Effector memory CD4-positive, alpha-beta T cell (primary cell): ENCODE data around the gene BNC2.

Experiments used
- DNase-seq, 3 donors: peaks; one replicate each; pipeline ENCODE4 v3.0.0-alpha.2; 2020
- H3K27ac ChIP-seq: 2 replicates; pipeline ENCODE4 v1.7.0; 2013; ENCODE audit warnings: mild to moderate bottlenecking, low read length, moderate library complexity; ENCODE audit not compliant: insufficient read depth, poor library complexity, severe bottlenecking
- H3K27me3 ChIP-seq: replicated peaks from 2 replicates; pipeline ENCODE4 v1.7.0; 2013; ENCODE audit warnings: mild to moderate bottlenecking, low read length; ENCODE audit not compliant: insufficient read depth, control insufficient read depth, poor library complexity, severe bottlenecking
- H3K36me3 ChIP-seq: 2 replicates; pipeline ENCODE4 v1.7.0; 2013; ENCODE audit warnings: mild to moderate bottlenecking, low read length, moderate library complexity; ENCODE audit not compliant: control insufficient read depth, insufficient read depth
- H3K4me1 ChIP-seq: 2 replicates; pipeline ENCODE4 v1.7.0; 2013; ENCODE audit warnings: low read length, mild to moderate bottlenecking; ENCODE audit not compliant: control insufficient read depth, insufficient read depth, poor library complexity, severe bottlenecking
- H3K4me3 ChIP-seq: 2 replicates; pipeline ENCODE4 v1.7.0; 2013; ENCODE audit warnings: low read length, low read depth, mild to moderate bottlenecking; ENCODE audit not compliant: insufficient read depth, poor library complexity, severe bottlenecking
- H3K9me3 ChIP-seq: 2 replicates; pipeline ENCODE4 v1.7.0; 2013; ENCODE audit warnings: mild to moderate bottlenecking, low read length, moderate library complexity; ENCODE audit not compliant: control insufficient read depth

BNC2 gene

GRCh38 chr9:16398691-16399090, 471.8 kb downstream of the BNC2 start:
- H3K4me1 ChIP-seq: no peaks in the 10 kb centered on the region
- no peak overlapping the region for H3K4me3 ChIP-seq
- no peak overlapping the region for H3K27ac ChIP-seq
- no peaks in the 10 kb centered on the region for H3K27me3 ChIP-seq
- no peak for DNase-seq
- H3K36me3 ChIP-seq: no peaks in the 10 kb centered on the region
- no peaks in the 10 kb centered on the region for H3K9me3 ChIP-seq

- Histone ChIP-seq H3K4me1 (no peaks in the 10 kb centered on the region), H3K4me3 (no peak overlapping the region)
These were observed 474.1 kb downstream of the BNC2 start for GRCh38 chr9:16396389-16396788.

GRCh38 chr9:16391369-16391768, 479.1 kb downstream of the BNC2 start:
- DNase-seq: no peak
- H3K36me3 ChIP-seq: no peaks in the 10 kb centered on the region
- no peak overlapping the region for H3K4me3 ChIP-seq
- H3K9me3 ChIP-seq: no peaks in the 10 kb centered on the region
- H3K4me1 ChIP-seq: no peaks in the 10 kb centered on the region
- no peaks in the 10 kb centered on the region for H3K27me3 ChIP-seq
- H3K27ac ChIP-seq: no peak overlapping the region

More at GRCh38 chr9:16396389-16396788, 474.1 kb downstream of the BNC2 start:
- DNase-seq: no peak
- no peak overlapping the region for H3K27ac ChIP-seq
- no peaks in the 10 kb centered on the region for H3K27me3 ChIP-seq
- no peaks in the 10 kb centered on the region for H3K36me3 ChIP-seq
- H3K9me3 ChIP-seq: no peaks in the 10 kb centered on the region

GRCh38 chr9:16387382-16387781, 483.1 kb downstream of the BNC2 start:
- H3K36me3 ChIP-seq: no peaks in the 10 kb centered on the region
- DNase-seq: no peak
- H3K27me3 ChIP-seq: no peaks in the 10 kb centered on the region

GRCh38 chr9:16386827-16387077, 483.7 kb downstream of the BNC2 start:
- Histone ChIP-seq H3K4me1 (no peaks in the 10 kb centered on the region), H3K36me3 (no peaks in the 10 kb centered on the region), H3K27ac (no peak overlapping the region), H3K27me3 (no peaks in the 10 kb centered on the region), H3K9me3 (no peaks in the 10 kb centered on the region), H3K4me3 (no peak overlapping the region)
- no peak for DNase-seq

More at GRCh38 chr9:16387382-16387781, 483.1 kb downstream of the BNC2 start:
- Histone ChIP-seq H3K9me3 (no peaks in the 10 kb centered on the region), H3K4me1 (no peaks in the 10 kb centered on the region), H3K4me3 (no peak overlapping the region), H3K27ac (no peak overlapping the region)

GRCh38 chr9:16386007-16386826, 484.3 kb downstream of the BNC2 start:
- Histone ChIP-seq H3K9me3 (no peaks in the 10 kb centered on the region), H3K27me3 (no peaks in the 10 kb centered on the region), H3K4me1 (no peaks in the 10 kb centered on the region), H3K27ac (no peak overlapping the region), H3K36me3 (no peaks in the 10 kb centered on the region), H3K4me3 (no peak overlapping the region)
- no peak for DNase-seq

GRCh38 chr9:16385590-16385989, 484.9 kb downstream of the BNC2 start:
- Histone ChIP-seq H3K27me3 (no peaks in the 10 kb centered on the region), H3K4me3 (no peak overlapping the region), H3K9me3 (no peaks in the 10 kb centered on the region), H3K36me3 (no peaks in the 10 kb centered on the region), H3K27ac (no peak overlapping the region), H3K4me1 (no peaks in the 10 kb centered on the region)
- no peak for DNase-seq

GRCh38 chr9:16384993-16385392, 485.5 kb downstream of the BNC2 start:
- H3K4me1 ChIP-seq: no peaks in the 10 kb centered on the region
- DNase-seq: no peak

GRCh38 chr9:16377311-16377710, 493.2 kb downstream of the BNC2 start:
- Histone ChIP-seq H3K27ac (no peak overlapping the region), H3K27me3 (no peaks in the 10 kb centered on the region), H3K4me3 (no peak overlapping the region), H3K9me3 (no peaks in the 10 kb centered on the region), H3K36me3 (no peaks in the 10 kb centered on the region), H3K4me1 (no peaks in the 10 kb centered on the region)
- no peak for DNase-seq

More at GRCh38 chr9:16384993-16385392, 485.5 kb downstream of the BNC2 start:
- Histone ChIP-seq H3K4me3 (no peak overlapping the region), H3K27ac (no peak overlapping the region), H3K27me3 (no peaks in the 10 kb centered on the region), H3K9me3 (no peaks in the 10 kb centered on the region), H3K36me3 (no peaks in the 10 kb centered on the region)

GRCh38 chr9:16371306-16371705, 499.2 kb downstream of the BNC2 start:
- no peaks in the 10 kb centered on the region for H3K9me3 ChIP-seq
- H3K27me3 ChIP-seq: no peaks in the 10 kb centered on the region
- H3K36me3 ChIP-seq: no peaks in the 10 kb centered on the region
- no peaks in the 10 kb centered on the region for H3K4me1 ChIP-seq
- no peak for DNase-seq
- H3K27ac ChIP-seq: no peak overlapping the region
- H3K4me3 ChIP-seq: no peak overlapping the region
